NCI-H345 treated with DMSO at 0.1 percent for 48 hours (cell line): ENCODE results near the gene PGLYRP1.

ENCODE experiments used
- DNase-seq: peaks from one replicate; lab custom pipeline; 2025; ENCODE audit not compliant: unreplicated experiment; lab: John Stamatoyannopoulos, UW

Gene PGLYRP1

GRCh38 chr19:45971260-45971902, 51.5 kb downstream of the PGLYRP1 start:
- DNase-seq, result no peak

GRCh38 chr19:45969676-45970075, 53.2 kb downstream of the PGLYRP1 start:
- DNase-seq, result no peak
